ENCODE measurements around the gene ZDHHC14. TPM values are rescaled to one million over a fixed set of nuclear protein-coding genes. Genes with fewer than 3 reads are reported as not detected.

The ZDHHC14 gene
- total and polyA plus RNA-seq, 2 of the 8 experiments (the other 6 are each of a cell fraction or from before 2014, with no cell fraction given), result 2.9 to 5.3 TPM

- CTCF ChIA-PET (ENCODE audit: partially characterized antibody), result interaction anchor here (0.6 to 3.3 kb wide), 13 partner anchors 10 to 275 kb away, joined by 3 to 10 read pairs (median 3); no protein-coding TSS in a partner anchor
- WGBS, 2 experiments (ENCODE audit: extremely low coverage in 1 of 2, insufficient coverage in 1 of 2, insufficient read length in 1 of 2, insufficient replicate concordance in 2 of 2, low coverage in 1 of 2, low lambda C conversion rate in 2 of 2, missing lambda C conversion rate in 1 of 2), result 87% methylated on average over 4 of the region's 4 CpGs; no CpG with 5 or more reads in 1 of the 2 experiments
- Histone ChIP-seq H3K4me3 (ENCODE audit: extremely low read depth in 1 of 4, insufficient read depth in 2 of 4, low read depth in 3 of 4, low read length in 4 of 4) (no peak overlapping the region), H4K91ac (replicated peaks; ENCODE audit: insufficient read length, low read length) (peak overlapping the region; percentile 44), H3K79me1 (ENCODE audit: low read depth, low read length) (no peaks in the 10 kb centered on the region), H2AK5ac (ENCODE audit: low read depth, low read length) (no peak overlapping the region), H3K4me1 (replicated peaks in 1 of 4; ENCODE audit: control insufficient read depth in 3 of 4, insufficient read depth in 4 of 4, low read length in 3 of 4) (no peaks in the 10 kb centered on the region; a peak in 1 of 7 replicates), H3K36me3 (ENCODE audit: control insufficient read depth in 2 of 4, insufficient read depth in 4 of 4, low read length in 3 of 4) (no peaks in the 10 kb centered on the region), H3K27me3 (replicated peaks in 1 of 4; ENCODE audit: control insufficient read depth in 3 of 4, extremely low read depth in 1 of 4, insufficient read depth in 3 of 4, low read length in 3 of 4) (peaks cover 0 to 1% (median 0%) of the 10 kb centered on the region in 4 experiments; a peak in 1 of 7 replicates), H3K56ac (replicated peaks; ENCODE audit: insufficient read length, low read depth, low read length) (no peak overlapping the region), H3K23me2 (ENCODE audit: low read depth, low read length) (no peaks in the 10 kb centered on the region), H2BK5ac (ENCODE audit: low read depth, low read length) (no peak overlapping the region; the same call in 1 of the 2 replicates), H3K4me2 (ENCODE audit: insufficient read depth in 1 of 2, low read depth in 2 of 2, low read length in 2 of 2) (no peak overlapping the region), H3K27ac (ENCODE audit: low read depth, low read length) (no peak overlapping the region), H2BK20ac (ENCODE audit: low read length) (no peak overlapping the region), H3K79me2 (ENCODE audit: control insufficient read depth in 1 of 2, insufficient read depth in 2 of 2, low read length in 2 of 2) (no peaks in the 10 kb centered on the region), H4K20me1 (replicated peaks in 1 of 2; ENCODE audit: control insufficient read depth in 1 of 2, insufficient read depth in 2 of 2, low read length in 2 of 2) (no peaks in the 10 kb centered on the region), H2BK15ac (ENCODE audit: low read length) (peak overlapping the region; percentile 38; the same call in 1 of the 2 replicates), H3K23ac (ENCODE audit: insufficient read length) (no peak overlapping the region), H3K9ac (replicated peaks in 1 of 4; ENCODE audit: extremely low read depth in 1 of 4, low read depth in 3 of 4, low read length in 3 of 4) (no peak overlapping the region), H3K9me3 (ENCODE audit: insufficient read depth in 2 of 2, low read depth in 1 of 2, low read length in 1 of 2) (no peaks in the 10 kb centered on the region), H4K8ac (ENCODE audit: extremely low read depth, insufficient read depth, low read length) (no peak overlapping the region), H2AFZ (ENCODE audit: low read length) (no peak overlapping the region), H2BK120ac (replicated peaks; ENCODE audit: low read depth, low read length) (no peak overlapping the region), H4K5ac (ENCODE audit: insufficient read length, low read depth, low read length) (no peak overlapping the region), H2BK12ac (ENCODE audit: low read depth, low read length) (no peak overlapping the region), H3K18ac (ENCODE audit: extremely low read depth, low read length) (no peak overlapping the region), H3K14ac (ENCODE audit: insufficient read length) (no peak overlapping the region), H3K4ac (replicated peaks; ENCODE audit: insufficient read length, low read depth, low read length) (no peak overlapping the region)
- FAIRE-seq, result no peak
- POLR2A ChIA-PET (ENCODE audit: partially characterized antibody), result interaction anchor here (0.6 kb wide), 1 partner anchor 62 kb away, joined by 3 read pairs; no protein-coding TSS in a partner anchor
- DNase-seq (ENCODE audit: low read depth in 1 of 2, low spot score in 2 of 2), result no peak
- TF ChIP-seq JUND (IDR thresholded peaks at IDR 0.05; ENCODE audit: low read length), result no peak
- TF ChIP-seq CHD2 (IDR thresholded peaks at IDR 0.05; ENCODE audit: low read length), result no peak
- TF ChIP-seq CTBP2 (IDR thresholded peaks at IDR 0.05; ENCODE audit: borderline replicate concordance, insufficient read depth, insufficient read length, low read length), result no peak
- no peak for TF ChIP-seq TAF7 (optimal IDR thresholded peaks at IDR 0.05; ENCODE audit: borderline replicate concordance, low read depth, low read length)
- no peak for TF ChIP-seq EP300 (IDR thresholded peaks at IDR 0.05; ENCODE audit: borderline replicate concordance in 1 of 2, low read depth in 2 of 2, low read length in 2 of 2)
- no peak for TF ChIP-seq HDAC2 (IDR thresholded peaks at IDR 0.05; ENCODE audit: borderline replicate concordance in 1 of 2, low read depth in 2 of 2, low read length in 2 of 2)
- no peak for TF ChIP-seq RBBP5 (IDR thresholded peaks at IDR 0.05; ENCODE audit: borderline replicate concordance, low read depth, low read length)
- no peak for TF ChIP-seq ASH2L (IDR thresholded peaks at IDR 0.05; ENCODE audit: low read length)
- TF ChIP-seq TEAD4 (IDR thresholded peaks at IDR 0.05; ENCODE audit: low read depth, low read length), result no peak
- TF ChIP-seq RAD21 (IDR thresholded peaks at IDR 0.05 in 1 of 2, conservative IDR thresholded peaks at IDR 0.05 in 1 of 2; ENCODE audit: low read depth in 2 of 2, low read length in 2 of 2), result no peak
- no peak for TF ChIP-seq SAP30 (IDR thresholded peaks at IDR 0.05; ENCODE audit: insufficient read depth, insufficient replicate concordance, low read length)
- no peak for TF ChIP-seq SIRT6 (IDR thresholded peaks at IDR 0.05; ENCODE audit: low read length)
- no peak for TF ChIP-seq GTF2F1 (IDR thresholded peaks at IDR 0.05; ENCODE audit: borderline replicate concordance, low read depth, low read length)
These were observed 235.0 kb downstream of the ZDHHC14 start for GRCh38 chr6:157615951-157616350.
